ENCODE results near the gene PFKFB3.

PFKFB3 gene

DNA sequence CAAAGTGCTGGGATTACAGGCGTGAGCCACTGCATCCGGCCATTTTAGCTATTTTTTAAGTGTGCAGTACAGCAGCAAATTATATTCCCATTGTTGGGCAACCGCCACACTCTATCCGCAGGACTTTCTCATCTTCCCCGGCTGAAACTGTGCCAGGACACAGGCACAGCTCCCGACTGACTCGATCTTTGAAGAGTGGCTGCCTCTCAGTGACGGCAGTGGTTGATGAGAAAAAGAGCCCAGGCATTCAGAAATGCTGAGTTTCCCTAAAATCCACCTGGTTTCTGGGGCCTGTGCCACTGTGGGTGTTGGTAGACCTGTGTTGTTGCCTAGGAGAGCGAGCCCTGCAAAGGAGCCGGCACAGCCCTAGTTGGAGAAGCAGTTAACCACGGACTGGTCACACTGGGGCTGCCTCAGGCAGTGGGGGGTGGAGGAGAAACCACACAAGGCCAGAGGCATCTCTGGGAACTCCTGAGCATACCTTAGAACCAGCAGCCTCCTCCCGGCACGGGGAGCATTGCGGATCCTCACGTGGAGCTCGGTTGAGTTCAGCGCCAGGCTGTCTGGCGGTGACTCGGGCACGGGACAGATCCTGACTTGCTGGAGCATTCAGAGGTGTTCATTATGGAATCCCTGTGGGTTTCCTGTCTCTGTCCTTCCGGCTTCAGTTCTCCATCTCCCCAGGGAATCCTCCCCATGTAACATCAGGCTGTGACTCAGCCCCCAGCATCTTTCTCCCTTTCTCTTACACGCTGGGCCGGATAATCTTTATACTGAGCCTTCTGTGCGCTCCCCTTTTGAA is 16.2 kb downstream of the PFKFB3 start:
- no peak for DNase-seq (ENCODE audit: low spot score)
- in situ Hi-C loops (cut with MboI; ENCODE audit: low pct_unique_long_range_greater_than_20kb, low sequenced_read_pairs, unreplicated experiment), result no loop called here

DNA sequence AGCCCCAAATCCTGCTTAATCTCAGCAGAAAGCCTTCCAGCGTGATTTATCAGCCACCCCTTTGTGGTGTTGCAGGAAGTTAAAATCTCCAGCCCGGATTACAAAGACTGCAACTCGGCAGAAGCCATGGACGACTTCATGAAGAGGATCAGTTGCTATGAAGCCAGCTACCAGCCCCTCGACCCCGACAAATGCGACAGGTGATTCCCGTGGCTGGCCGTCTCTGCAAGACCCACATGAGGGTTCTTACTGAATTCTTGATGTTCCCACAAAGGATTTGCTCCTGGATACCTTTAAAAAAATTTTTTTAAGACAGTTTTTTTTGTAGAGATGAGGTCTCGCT is 16.7 kb downstream of the PFKFB3 start:
- in situ Hi-C loops (cut with MboI; ENCODE audit: low pct_unique_long_range_greater_than_20kb, low sequenced_read_pairs, unreplicated experiment), result no loop called here
- DNase-seq (ENCODE audit: low spot score), result no peak
- TF ChIP-seq, protein P1, sequence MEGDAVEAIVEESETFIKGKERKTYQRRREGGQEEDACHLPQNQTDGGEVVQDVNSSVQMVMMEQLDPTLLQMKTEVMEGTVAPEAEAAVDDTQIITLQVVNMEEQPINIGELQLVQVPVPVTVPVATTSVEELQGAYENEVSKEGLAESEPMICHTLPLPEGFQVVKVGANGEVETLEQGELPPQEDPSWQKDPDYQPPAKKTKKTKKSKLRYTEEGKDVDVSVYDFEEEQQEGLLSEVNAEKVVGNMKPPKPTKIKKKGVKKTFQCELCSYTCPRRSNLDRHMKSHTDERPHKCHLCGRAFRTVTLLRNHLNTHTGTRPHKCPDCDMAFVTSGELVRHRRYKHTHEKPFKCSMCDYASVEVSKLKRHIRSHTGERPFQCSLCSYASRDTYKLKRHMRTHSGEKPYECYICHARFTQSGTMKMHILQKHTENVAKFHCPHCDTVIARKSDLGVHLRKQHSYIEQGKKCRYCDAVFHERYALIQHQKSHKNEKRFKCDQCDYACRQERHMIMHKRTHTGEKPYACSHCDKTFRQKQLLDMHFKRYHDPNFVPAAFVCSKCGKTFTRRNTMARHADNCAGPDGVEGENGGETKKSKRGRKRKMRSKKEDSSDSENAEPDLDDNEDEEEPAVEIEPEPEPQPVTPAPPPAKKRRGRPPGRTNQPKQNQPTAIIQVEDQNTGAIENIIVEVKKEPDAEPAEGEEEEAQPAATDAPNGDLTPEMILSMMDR (IDR thresholded peaks at IDR 0.05; ENCODE audit: extremely low read depth, insufficient read depth, missing control alignments), result no peak

More for the DNA sequence above, 16.2 kb downstream of the PFKFB3 start:
- TF ChIP-seq, protein P1 (IDR thresholded peaks at IDR 0.05; ENCODE audit: extremely low read depth, insufficient read depth, missing control alignments), result no peak

DNA sequence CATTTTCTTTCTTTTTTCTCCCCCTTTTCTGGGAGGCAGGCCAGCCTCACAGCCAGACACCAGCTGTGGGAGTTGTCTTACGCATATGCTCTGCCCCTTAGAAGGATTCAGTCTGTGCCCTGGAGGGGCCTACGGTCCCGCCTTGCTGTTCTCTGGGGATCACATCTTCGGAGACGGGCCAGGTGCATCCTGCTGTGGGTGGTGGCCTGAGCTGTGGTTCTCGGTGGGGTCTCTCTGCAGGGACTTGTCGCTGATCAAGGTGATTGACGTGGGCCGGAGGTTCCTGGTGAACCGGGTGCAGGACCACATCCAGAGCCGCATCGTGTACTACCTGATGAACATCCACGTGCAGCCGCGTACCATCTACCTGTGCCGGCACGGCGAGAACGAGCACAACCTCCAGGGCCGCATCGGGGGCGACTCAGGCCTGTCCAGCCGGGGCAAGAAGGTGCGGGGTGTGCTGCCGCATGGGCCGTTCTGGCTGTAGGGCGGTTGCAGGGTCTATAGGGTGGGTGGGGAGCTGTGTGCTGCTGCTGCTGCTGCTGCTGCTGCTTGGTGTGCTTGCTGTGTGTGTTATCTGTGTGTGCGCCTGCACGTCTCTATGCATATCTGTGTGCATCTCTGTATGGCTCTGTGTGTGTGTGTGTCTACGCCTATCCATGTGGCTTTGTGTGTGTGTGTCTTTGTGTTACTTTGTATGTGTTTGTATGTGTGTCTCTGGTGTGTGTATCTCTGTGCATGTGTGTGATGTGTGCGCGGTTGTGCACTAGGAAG is 17.9 kb downstream of the PFKFB3 start:
- TF ChIP-seq, protein P1 (IDR thresholded peaks at IDR 0.05; ENCODE audit: extremely low read depth, insufficient read depth, missing control alignments), result no peak
- no peak for DNase-seq (ENCODE audit: low spot score)
- in situ Hi-C loops (cut with MboI; ENCODE audit: low pct_unique_long_range_greater_than_20kb, low sequenced_read_pairs, unreplicated experiment), result no loop called here

- in situ Hi-C loops (cut with MboI; ENCODE audit: low pct_unique_long_range_greater_than_20kb, low sequenced_read_pairs, unreplicated experiment), result no loop called here
Measured at GRCh38 chr10:6221192-6221940, 18.6 kb downstream of the PFKFB3 start.

DNA sequence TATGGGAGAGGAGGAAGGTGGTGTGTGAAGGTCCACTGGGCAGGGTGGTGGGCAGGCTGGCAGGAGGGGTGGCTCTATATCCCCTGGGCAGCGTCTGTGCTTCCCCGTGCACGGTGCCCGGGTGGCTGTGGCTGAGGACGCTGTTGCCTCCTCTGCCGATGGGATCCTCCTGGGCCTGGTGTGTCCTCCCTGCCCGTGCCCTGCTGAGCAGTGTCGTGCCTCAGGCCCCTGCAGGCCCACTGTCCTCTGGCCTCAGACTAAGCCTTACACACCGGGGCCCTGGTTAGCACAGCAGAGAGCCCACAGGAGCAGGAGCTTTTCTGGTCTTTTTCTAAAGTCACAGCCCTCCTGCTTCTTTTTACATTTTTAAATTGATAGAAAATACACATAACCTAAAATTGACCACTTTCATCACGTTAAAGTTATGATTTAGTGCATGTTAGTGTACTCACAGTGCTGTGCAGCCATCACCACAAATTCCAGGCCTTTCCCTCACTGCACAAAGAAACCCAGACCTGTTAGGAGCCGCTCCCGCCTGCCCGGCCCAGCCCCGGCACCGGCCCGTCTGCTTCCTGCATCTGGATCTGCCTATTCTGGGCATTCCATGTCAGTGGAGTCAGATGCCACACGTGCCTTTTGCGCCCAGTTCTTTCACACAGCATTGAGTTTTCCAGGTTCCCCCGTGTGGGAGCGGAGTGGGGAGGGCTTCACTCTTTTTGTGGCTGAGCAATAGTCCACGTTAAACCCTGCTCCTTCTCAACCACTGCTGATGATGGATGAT is 19.4 kb downstream of the PFKFB3 start:
- TF ChIP-seq, protein P1 (IDR thresholded peaks at IDR 0.05; ENCODE audit: extremely low read depth, insufficient read depth, missing control alignments), result no peak
- DNase-seq (ENCODE audit: low spot score), result no peak
- in situ Hi-C loops (cut with MboI; ENCODE audit: low pct_unique_long_range_greater_than_20kb, low sequenced_read_pairs, unreplicated experiment), result no loop called here

More at GRCh38 chr10:6221192-6221940, 18.6 kb downstream of the PFKFB3 start:
- TF ChIP-seq, protein P1 (IDR thresholded peaks at IDR 0.05; ENCODE audit: extremely low read depth, insufficient read depth, missing control alignments), result no peak
- no peak for DNase-seq (ENCODE audit: low spot score)

- no peak for DNase-seq (ENCODE audit: low spot score)
- in situ Hi-C loops (cut with MboI; ENCODE audit: low pct_unique_long_range_greater_than_20kb, low sequenced_read_pairs, unreplicated experiment), result no loop called here
- TF ChIP-seq, protein P1 (IDR thresholded peaks at IDR 0.05; ENCODE audit: extremely low read depth, insufficient read depth, missing control alignments), result no peak
Measured at GRCh38 chr10:6222755-6223154, 20.0 kb downstream of the PFKFB3 start.
